ACC112 (cell line): ENCODE results near the gene KAT6B.
"Not testable (repeated sequence)": the region's sequence is repeated elsewhere in the genome, so short reads cannot be mapped to it uniquely, and the experiment has no call there.

ENCODE experiments used
- H2AFZ ChIP-seq: fragments of 200-600 bp; sonication (generic); one replicate; pipeline ENCODE4 v1.6.0; 2017; ENCODE audit warnings: antibody characterized with exemption, low read length; ENCODE audit not compliant: unreplicated experiment
- H3K27ac ChIP-seq: fragments of 200-600 bp; sonication (generic); 2 replicates; pipeline ENCODE4 v1.5.1; 2014; ENCODE audit warnings: low read depth, mild to moderate bottlenecking, antibody characterized with exemption, low read length, moderate library complexity
- H3K27me3 ChIP-seq: fragments of 200-600 bp; sonication (generic); 2 replicates; pipeline ENCODE4 v1.6.1; 2014; ENCODE audit warnings: mild to moderate bottlenecking, antibody characterized with exemption, low read length, moderate library complexity, mixed read lengths; ENCODE audit not compliant: insufficient read depth
- H3K36me3 ChIP-seq: fragments of 200-600 bp; sonication (generic); 2 replicates; pipeline ENCODE4 v1.6.1; 2016; ENCODE audit warnings: mild to moderate bottlenecking, antibody characterized with exemption, low read length, moderate library complexity, mixed read lengths; ENCODE audit not compliant: insufficient read depth
- H3K4me1 ChIP-seq: fragments of 200-600 bp; sonication (generic); one replicate; pipeline ENCODE4 v1.6.1; 2016; ENCODE audit warnings: low read length, mixed read lengths; ENCODE audit not compliant: insufficient read depth, unreplicated experiment, control insufficient read depth
- H3K4me3 ChIP-seq: fragments of 200-600 bp; sonication (generic); 2 replicates; pipeline ENCODE4 v1.5.1; 2014; ENCODE audit warnings: mild to moderate bottlenecking, low read depth, low read length
- H3K79me2 ChIP-seq: fragments of 200-600 bp; sonication (generic); one replicate; pipeline ENCODE4 v1.6.0; 2016; ENCODE audit warnings: low read length; ENCODE audit not compliant: control insufficient read depth, unreplicated experiment, insufficient read depth

Gene KAT6B

DNA sequence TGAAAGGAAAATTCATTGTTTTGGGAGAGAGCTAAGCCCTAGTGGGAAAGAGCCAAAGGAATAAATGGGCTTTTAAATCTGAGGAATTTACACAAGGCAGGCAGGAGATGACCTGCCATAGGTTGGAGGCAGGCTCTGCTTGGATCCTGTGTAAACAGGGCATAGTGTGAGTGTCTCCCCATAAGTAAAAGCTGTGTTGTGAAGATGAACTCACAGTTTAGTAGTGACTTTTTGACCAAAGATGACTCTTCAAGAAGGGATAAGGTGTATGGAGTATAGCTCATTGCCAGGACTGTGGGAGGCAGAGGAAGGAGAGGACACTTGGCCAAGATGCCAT lies 63.2 kb downstream of the KAT6B start:
- Histone ChIP-seq H2AFZ (no peak overlapping the region), H3K27me3 (no peaks in the 10 kb centered on the region), H3K27ac (no peak overlapping the region), H3K4me1 (peaks cover 4% of the 10 kb centered on the region), H3K4me3 (no peak overlapping the region), H3K79me2 (peaks cover 2% of the 10 kb centered on the region), H3K36me3 (no peaks in the 10 kb centered on the region)

DNA sequence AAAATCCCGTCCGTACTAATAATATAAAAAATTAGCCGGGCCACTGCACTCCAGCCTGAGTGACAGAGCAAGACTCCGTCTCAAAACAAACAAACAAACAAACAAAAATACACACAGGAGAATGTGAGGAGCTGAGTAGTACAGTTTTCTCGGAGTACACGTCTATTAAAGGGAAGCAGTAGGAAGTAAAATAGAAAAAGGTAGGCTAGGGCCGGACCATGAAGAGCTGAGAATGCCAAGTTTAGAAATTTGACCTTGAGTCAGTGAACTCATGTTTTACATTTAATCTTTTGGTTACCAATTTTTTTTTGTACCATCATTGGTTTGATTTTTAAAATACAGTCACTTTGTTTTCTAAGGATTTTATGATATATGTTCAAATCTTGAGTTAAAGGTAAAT lies 64.1 kb downstream of the KAT6B start:
- Histone ChIP-seq H3K27ac (no peak overlapping the region), H3K4me1 (peaks cover 4% of the 10 kb centered on the region), H3K79me2 (peaks cover 2% of the 10 kb centered on the region)

DNA sequence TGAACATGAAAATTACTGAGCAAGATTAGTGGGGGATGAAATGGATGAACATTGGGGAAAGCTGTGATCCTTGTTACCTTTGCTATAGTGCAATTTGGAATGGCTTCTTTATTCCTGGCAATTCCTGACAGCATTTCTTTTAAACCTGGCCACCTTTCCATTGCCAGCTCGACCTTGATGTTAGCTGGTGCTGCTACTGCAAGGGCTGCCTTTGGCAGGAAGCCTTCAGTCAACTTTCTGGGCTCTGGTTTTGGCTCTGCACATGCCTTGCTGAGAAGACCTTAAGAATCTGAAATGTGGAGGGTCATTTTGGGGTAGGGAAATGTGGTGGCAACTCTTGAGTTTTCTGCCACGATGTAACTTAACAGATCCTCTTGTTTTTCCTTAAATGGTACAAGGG lies 64.7 kb downstream of the KAT6B start:
- Histone ChIP-seq H3K27ac (no peak overlapping the region), H3K79me2 (peaks cover 4% of the 10 kb centered on the region), H2AFZ (no peak overlapping the region), H3K27me3 (no peaks in the 10 kb centered on the region), H3K36me3 (no peaks in the 10 kb centered on the region), H3K4me1 (peaks cover 4% of the 10 kb centered on the region), H3K4me3 (no peak overlapping the region)

More for the DNA sequence above, 64.1 kb downstream of the KAT6B start:
- no peak overlapping the region for H3K4me3 ChIP-seq
- H3K36me3 ChIP-seq: no peaks in the 10 kb centered on the region
- H2AFZ ChIP-seq: no peak overlapping the region
- H3K27me3 ChIP-seq: no peaks in the 10 kb centered on the region

DNA sequence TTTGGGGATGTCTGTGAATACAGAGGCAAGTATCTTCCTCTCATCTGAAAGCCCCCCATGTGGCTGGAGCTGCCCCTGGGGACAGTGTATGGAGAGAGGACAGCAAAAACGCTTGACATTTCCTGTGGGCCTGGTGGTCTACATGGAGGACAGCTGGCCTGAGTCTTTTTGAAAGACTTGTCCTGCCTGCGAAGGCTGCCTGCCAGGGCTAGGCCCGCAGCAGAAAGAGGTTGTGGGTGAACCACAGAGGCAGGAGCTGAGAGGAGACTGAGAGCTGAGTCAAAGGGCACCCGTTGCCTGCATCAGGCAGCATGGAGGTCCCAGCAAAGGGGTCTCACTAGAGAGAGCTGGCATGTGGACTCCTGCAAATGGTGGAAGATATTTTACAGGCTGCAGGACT lies 66.4 kb downstream of the KAT6B start:
- H3K4me3 ChIP-seq: no peak overlapping the region
- H3K27ac ChIP-seq: no peak overlapping the region
- peaks cover 12% of the 10 kb centered on the region for H3K4me1 ChIP-seq
- H3K27me3 ChIP-seq: no peaks in the 10 kb centered on the region
- H3K36me3 ChIP-seq: no peaks in the 10 kb centered on the region
- H2AFZ ChIP-seq: no peak overlapping the region
- peaks cover 4% of the 10 kb centered on the region for H3K79me2 ChIP-seq

DNA sequence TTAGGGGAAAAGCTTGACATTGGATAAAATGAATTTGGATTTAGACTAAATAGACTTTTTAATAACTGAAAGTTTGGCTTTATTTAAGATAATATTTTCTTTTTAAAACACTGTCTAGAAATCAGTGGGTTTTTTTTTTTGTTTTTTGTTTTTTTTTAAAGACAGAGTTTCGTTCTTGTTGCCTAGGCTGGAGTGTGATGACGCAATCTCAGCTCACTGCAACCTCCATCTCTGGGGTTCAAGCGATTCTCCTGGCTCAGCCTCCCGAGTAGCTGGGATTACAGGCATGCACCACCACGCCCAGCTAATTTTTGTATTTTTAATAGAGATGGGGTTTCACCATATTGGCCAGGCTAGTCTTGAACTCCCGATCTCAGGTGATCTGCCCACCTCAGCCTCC lies 66.9 kb downstream of the KAT6B start:
- H3K27me3 ChIP-seq, H3K79me2 ChIP-seq, H3K4me3 ChIP-seq, H3K27ac ChIP-seq, H2AFZ ChIP-seq, H3K36me3 ChIP-seq: not testable (repeated sequence)
- H3K4me1 ChIP-seq: peaks cover 17% of the 10 kb centered on the region

DNA sequence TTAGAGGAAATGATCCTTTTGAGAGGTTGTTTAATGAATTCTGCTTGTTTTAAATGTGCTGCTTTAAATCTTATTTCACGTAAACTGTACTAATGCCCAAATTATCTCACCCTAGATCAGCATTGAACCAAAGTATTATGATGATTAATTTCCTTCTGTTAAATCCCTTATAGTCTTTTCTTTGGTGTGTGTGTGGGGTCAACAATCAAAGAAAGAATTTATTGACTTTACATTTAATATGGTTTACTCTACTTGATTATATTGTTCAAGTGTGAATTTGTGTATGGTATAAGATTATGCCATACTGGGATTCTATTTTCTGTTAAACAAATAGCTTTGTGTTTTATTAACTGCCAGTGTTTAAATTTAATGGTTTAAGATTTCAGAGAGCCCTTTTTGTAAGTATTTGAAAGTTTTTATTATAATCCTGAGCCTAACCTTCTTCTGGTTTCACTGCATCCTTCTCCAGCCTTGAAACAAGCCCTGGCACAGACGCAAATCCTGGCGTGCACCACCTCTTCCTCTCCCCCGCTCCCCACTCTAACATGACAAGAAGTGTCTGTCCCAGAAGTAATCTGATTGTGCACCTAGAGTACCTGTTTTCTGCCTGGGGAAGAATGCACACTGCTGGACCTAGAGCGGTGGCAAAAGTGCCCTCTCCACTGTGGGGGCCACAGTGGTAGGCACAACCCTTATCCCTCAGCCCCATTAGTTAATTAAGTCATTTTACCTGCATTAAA lies 70.6 kb downstream of the KAT6B start:
- H2AFZ ChIP-seq: no peak overlapping the region
- no peak overlapping the region for H3K27ac ChIP-seq
- no peak overlapping the region for H3K4me3 ChIP-seq
- H3K79me2 ChIP-seq: peaks cover 8% of the 10 kb centered on the region
- no peaks in the 10 kb centered on the region for H3K36me3 ChIP-seq
- no peaks in the 10 kb centered on the region for H3K27me3 ChIP-seq
- H3K4me1 ChIP-seq: peaks cover 15% of the 10 kb centered on the region

DNA sequence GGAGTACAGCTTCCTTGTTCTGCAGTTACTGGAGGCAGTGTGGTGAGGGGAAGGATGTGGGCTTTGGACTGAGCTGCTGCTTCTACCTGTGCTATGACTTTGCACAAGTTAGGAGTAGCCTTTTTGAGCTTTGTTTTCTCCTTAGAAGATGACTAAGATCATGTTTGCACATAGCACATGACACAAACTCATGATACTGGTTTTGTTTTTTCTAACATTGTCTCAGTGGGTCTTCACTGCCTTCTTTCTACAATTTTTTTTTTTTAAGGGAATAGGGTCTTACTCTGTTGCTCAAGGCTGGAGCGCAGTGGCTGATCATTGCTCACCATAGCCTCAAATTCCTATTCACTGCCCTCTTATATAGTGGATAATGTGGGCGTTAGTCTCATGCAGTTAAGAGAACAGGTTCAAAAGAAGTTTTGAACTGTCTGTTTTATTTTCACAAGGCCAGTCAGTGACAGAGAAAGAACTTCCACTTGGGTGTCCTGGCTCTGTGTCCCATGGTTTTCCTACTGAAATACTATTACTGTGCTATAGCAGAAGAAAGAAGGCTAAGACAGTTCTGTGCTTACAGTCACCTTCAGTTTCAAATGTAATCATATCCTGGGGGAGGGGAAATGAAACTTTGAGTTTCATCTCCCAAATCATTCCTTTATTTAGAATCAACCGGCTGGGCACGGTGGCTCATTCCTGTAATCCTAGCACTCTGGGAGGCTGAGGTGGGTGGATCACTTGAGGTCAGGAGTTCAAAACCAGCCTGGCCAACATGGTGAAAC lies 72.0 kb downstream of the KAT6B start:
- H3K4me1 ChIP-seq: peaks cover 15% of the 10 kb centered on the region
- H3K36me3 ChIP-seq: no peaks in the 10 kb centered on the region
- H3K4me3 ChIP-seq: no peak overlapping the region
- no peak overlapping the region for H3K27ac ChIP-seq
- H3K27me3 ChIP-seq: no peaks in the 10 kb centered on the region
- peaks cover 8% of the 10 kb centered on the region for H3K79me2 ChIP-seq
- no peak overlapping the region for H2AFZ ChIP-seq

DNA sequence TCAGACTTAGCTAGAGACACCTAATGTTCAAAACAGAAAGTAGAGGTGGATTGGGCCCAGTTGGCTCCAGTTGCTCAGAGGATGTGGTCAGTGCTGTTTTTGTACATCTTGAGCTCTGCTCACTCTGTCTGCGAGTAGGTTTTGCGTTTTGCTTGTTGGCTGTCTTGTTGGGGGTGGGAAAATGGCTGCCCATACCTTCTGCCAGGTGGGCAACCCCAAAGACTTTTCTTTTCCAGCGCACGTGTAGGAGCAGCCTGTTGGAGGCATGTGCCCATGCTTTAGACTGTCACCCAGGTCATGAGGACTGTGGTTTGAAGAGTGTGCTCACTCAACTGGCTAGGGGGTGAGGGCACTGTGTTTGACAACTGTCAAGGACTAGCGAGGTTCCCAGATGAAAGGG lies 73.9 kb downstream of the KAT6B start:
- Histone ChIP-seq H3K27ac (no peak overlapping the region), H3K4me3 (no peak overlapping the region), H3K27me3 (no peaks in the 10 kb centered on the region), H3K4me1 (peaks cover 15% of the 10 kb centered on the region), H3K36me3 (no peaks in the 10 kb centered on the region), H3K79me2 (peaks cover 8% of the 10 kb centered on the region), H2AFZ (no peak overlapping the region)

DNA sequence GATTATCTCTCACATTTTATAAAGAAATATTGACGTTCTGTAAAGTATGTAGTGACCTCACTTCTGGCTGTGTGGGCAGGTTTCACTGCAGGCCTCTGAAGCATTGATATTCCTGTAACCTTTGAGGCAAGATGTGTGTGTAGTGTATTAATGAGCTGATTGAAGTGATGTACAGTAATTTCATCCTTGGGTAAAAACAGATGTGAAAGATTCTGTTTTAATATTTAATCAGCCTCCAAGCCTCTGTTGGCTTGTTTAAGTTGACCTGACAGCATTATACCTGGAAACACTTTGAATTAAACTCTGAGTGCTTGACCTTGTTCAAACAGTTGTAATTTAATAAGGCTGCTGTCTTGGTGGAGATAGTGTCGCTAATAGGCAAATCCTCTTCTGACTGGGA lies 74.9 kb downstream of the KAT6B start:
- Histone ChIP-seq H2AFZ (no peak overlapping the region), H3K36me3 (no peaks in the 10 kb centered on the region), H3K4me3 (no peak overlapping the region), H3K27me3 (no peaks in the 10 kb centered on the region), H3K79me2 (peaks cover 4% of the 10 kb centered on the region), H3K4me1 (peaks cover 15% of the 10 kb centered on the region), H3K27ac (no peak overlapping the region)

DNA sequence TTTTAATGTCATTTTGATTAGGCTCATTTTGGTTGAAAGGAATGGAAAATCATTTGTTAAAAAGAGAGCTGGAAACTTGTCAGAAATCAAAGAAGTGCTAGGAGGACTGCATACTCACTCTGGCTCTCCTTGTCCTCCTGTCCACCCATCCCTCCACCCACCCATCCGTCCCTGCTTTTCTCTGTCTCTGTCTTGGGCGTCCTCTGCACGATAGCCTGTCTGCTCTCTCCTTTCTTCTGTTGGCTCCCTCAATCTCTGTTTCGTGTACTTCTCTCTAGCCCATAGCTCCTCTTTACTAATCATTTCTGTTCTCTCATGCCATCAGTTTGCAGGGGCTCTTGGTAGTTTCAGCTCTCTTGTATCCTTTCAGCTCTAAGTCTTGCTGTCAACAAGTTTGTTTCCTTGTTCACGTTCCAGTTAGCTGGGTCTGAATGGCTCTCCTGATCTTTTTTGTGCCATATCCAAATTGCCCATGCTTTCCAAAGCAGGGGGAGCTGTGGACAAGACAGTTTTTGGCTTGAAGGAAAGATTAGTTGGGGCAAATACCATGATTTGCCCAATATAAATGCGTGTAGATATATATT lies 75.6 kb downstream of the KAT6B start:
- Histone ChIP-seq H3K27ac (no peak overlapping the region), H3K4me1 (peaks cover 15% of the 10 kb centered on the region), H2AFZ (no peak overlapping the region), H3K79me2 (peaks cover 4% of the 10 kb centered on the region), H3K4me3 (no peak overlapping the region), H3K36me3 (no peaks in the 10 kb centered on the region), H3K27me3 (no peaks in the 10 kb centered on the region)

DNA sequence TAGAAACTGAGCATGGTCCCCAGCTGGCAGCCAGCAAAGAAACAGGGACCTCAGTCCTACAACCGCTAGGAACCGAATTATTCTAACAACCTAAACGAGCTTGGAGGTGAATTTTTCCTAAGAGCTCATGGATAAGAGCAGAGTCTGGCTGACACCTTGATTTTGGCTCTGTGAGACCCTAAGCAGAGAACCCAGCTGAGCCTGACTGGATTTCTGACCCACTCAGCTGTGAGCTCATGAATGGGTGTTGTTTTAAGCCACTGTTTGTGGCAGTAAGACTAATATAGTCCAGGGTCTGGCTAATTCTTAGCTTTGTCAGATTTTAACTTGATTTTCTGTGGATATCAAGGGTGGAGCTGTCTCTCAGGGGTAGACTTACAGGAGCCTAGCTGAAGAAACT lies 77.1 kb downstream of the KAT6B start:
- no peaks in the 10 kb centered on the region for H3K36me3 ChIP-seq
- no peak overlapping the region for H3K4me3 ChIP-seq
- H3K27me3 ChIP-seq: no peaks in the 10 kb centered on the region
- H3K79me2 ChIP-seq: peaks cover under 1% of the 10 kb centered on the region
- peaks cover 1% of the 10 kb centered on the region for H3K4me1 ChIP-seq
- no peak overlapping the region for H2AFZ ChIP-seq
- no peak overlapping the region for H3K27ac ChIP-seq
